A673 (cell line): ENCODE results near the gene RALGPS1.

Experiments used
- CTCF ChIP-seq: fragments of 300-800, 200-600 bp; sonication (generic); conservative IDR thresholded peaks from 2 replicates; pipeline ENCODE4 v1.5.1; 2017; ENCODE audit warnings: low read depth, mild to moderate bottlenecking, antibody characterized with exemption, low read length, moderate library complexity, mixed read lengths
- EZH2 ChIP-seq: fragments of 200-600 bp; sonication (generic); IDR thresholded peaks from 2 replicates; pipeline ENCODE4 v1.6.1; 2017; ENCODE audit warnings: borderline replicate concordance, low read depth, mild to moderate bottlenecking, mixed read lengths, antibody characterized with exemption, low read length; ENCODE audit not compliant: poor library complexity, severe bottlenecking

- TF ChIP-seq CTCF: no peak
- TF ChIP-seq EZH2: no peak
These were observed 50.5 kb downstream of the RALGPS1 start for GRCh38 chr9:126965077-126965476.
